GM21360 (cell line): ENCODE data around the gene FGF5.

Experiments
- ATAC-seq: cut with Tn5 transposase; IDR thresholded peaks from one replicate; pipeline ENCODE4 v1.9.1; 2021; ENCODE audit warnings: mild to moderate bottlenecking, moderate library complexity; ENCODE audit not compliant: unreplicated experiment

FGF5 gene

GRCh38 chr4:80335226-80335553, 68.7 kb downstream of the FGF5 start:
- ATAC-seq, result no peak

- ATAC-seq, result peak; percentile 99
Observed at GRCh38 chr4:80335554-80336358, 69.3 kb downstream of the FGF5 start, which contains the start of gene CFAP299. Gene CFAP299, plus strand, starts transcription at chr4:80335730.

- ATAC-seq, result no peak
Observed at GRCh38 chr4:80336582-80336981, 70.1 kb downstream of the FGF5 start.

GRCh38 chr4:80340036-80340435, 73.6 kb downstream of the FGF5 start:
- ATAC-seq, result no peak
